ENCODE measurements around the gene FTCD. TPM values are rescaled to one million over a fixed set of nuclear protein-coding genes. Genes with fewer than 3 reads are reported as not detected.

Gene FTCD
- total and polyA plus RNA-seq, 9 of the 15 experiments (the other 6 are each of a cell fraction or from before 2014, with no cell fraction given), result 0.11 to 1.6 (median 0.67) TPM; not detected in 5

DNA sequence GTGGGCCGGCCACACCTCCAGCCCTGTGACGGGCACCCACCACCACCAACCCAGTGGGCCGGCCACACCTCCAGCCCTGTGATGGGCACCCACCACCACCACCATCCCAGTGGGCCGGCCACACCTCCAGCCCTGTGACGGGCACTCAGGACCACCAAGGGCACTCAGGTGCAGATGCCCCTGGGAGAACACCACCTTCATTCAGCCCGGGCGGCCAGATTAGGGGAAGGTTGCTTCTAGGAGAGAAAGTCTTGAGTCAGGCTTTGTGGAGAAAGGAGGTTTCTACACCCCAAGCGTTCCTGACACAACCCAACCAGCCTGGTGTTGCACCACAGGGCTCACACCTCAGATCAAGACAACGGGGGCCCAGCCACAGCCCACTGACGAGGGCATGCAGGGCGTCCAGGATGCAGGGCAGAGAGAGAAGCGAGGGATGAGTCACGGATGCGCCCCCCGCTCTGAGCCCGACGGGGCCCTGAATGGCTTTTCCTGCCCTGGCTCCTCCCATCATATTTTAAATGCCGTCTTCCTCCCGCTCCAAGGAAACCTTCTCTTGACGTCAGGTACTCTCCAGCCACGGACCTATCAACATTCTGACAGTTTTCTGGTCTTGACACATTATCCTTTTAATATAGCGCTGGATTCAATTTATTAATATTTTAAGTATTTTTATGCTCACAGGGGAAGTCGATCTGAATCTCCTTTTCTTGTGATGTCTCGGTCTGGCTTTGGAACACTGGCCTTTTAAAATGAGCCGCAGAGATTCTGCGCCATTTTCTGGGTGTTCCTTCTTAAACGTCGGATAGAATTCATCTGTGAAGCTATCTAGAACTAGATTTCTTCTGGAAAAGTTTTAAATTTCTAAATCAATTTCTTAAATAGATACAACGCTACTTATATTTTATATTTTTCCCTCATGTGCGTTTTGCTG, 29.5 kb upstream of the FTCD start (continued):
- TF ChIP-seq, protein P1, sequence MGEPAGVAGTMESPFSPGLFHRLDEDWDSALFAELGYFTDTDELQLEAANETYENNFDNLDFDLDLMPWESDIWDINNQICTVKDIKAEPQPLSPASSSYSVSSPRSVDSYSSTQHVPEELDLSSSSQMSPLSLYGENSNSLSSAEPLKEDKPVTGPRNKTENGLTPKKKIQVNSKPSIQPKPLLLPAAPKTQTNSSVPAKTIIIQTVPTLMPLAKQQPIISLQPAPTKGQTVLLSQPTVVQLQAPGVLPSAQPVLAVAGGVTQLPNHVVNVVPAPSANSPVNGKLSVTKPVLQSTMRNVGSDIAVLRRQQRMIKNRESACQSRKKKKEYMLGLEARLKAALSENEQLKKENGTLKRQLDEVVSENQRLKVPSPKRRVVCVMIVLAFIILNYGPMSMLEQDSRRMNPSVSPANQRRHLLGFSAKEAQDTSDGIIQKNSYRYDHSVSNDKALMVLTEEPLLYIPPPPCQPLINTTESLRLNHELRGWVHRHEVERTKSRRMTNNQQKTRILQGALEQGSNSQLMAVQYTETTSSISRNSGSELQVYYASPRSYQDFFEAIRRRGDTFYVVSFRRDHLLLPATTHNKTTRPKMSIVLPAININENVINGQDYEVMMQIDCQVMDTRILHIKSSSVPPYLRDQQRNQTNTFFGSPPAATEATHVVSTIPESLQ (CRISPR knock-in tag; IDR thresholded peaks at IDR 0.05), result no peak
- TF ChIP-seq, protein P2, sequence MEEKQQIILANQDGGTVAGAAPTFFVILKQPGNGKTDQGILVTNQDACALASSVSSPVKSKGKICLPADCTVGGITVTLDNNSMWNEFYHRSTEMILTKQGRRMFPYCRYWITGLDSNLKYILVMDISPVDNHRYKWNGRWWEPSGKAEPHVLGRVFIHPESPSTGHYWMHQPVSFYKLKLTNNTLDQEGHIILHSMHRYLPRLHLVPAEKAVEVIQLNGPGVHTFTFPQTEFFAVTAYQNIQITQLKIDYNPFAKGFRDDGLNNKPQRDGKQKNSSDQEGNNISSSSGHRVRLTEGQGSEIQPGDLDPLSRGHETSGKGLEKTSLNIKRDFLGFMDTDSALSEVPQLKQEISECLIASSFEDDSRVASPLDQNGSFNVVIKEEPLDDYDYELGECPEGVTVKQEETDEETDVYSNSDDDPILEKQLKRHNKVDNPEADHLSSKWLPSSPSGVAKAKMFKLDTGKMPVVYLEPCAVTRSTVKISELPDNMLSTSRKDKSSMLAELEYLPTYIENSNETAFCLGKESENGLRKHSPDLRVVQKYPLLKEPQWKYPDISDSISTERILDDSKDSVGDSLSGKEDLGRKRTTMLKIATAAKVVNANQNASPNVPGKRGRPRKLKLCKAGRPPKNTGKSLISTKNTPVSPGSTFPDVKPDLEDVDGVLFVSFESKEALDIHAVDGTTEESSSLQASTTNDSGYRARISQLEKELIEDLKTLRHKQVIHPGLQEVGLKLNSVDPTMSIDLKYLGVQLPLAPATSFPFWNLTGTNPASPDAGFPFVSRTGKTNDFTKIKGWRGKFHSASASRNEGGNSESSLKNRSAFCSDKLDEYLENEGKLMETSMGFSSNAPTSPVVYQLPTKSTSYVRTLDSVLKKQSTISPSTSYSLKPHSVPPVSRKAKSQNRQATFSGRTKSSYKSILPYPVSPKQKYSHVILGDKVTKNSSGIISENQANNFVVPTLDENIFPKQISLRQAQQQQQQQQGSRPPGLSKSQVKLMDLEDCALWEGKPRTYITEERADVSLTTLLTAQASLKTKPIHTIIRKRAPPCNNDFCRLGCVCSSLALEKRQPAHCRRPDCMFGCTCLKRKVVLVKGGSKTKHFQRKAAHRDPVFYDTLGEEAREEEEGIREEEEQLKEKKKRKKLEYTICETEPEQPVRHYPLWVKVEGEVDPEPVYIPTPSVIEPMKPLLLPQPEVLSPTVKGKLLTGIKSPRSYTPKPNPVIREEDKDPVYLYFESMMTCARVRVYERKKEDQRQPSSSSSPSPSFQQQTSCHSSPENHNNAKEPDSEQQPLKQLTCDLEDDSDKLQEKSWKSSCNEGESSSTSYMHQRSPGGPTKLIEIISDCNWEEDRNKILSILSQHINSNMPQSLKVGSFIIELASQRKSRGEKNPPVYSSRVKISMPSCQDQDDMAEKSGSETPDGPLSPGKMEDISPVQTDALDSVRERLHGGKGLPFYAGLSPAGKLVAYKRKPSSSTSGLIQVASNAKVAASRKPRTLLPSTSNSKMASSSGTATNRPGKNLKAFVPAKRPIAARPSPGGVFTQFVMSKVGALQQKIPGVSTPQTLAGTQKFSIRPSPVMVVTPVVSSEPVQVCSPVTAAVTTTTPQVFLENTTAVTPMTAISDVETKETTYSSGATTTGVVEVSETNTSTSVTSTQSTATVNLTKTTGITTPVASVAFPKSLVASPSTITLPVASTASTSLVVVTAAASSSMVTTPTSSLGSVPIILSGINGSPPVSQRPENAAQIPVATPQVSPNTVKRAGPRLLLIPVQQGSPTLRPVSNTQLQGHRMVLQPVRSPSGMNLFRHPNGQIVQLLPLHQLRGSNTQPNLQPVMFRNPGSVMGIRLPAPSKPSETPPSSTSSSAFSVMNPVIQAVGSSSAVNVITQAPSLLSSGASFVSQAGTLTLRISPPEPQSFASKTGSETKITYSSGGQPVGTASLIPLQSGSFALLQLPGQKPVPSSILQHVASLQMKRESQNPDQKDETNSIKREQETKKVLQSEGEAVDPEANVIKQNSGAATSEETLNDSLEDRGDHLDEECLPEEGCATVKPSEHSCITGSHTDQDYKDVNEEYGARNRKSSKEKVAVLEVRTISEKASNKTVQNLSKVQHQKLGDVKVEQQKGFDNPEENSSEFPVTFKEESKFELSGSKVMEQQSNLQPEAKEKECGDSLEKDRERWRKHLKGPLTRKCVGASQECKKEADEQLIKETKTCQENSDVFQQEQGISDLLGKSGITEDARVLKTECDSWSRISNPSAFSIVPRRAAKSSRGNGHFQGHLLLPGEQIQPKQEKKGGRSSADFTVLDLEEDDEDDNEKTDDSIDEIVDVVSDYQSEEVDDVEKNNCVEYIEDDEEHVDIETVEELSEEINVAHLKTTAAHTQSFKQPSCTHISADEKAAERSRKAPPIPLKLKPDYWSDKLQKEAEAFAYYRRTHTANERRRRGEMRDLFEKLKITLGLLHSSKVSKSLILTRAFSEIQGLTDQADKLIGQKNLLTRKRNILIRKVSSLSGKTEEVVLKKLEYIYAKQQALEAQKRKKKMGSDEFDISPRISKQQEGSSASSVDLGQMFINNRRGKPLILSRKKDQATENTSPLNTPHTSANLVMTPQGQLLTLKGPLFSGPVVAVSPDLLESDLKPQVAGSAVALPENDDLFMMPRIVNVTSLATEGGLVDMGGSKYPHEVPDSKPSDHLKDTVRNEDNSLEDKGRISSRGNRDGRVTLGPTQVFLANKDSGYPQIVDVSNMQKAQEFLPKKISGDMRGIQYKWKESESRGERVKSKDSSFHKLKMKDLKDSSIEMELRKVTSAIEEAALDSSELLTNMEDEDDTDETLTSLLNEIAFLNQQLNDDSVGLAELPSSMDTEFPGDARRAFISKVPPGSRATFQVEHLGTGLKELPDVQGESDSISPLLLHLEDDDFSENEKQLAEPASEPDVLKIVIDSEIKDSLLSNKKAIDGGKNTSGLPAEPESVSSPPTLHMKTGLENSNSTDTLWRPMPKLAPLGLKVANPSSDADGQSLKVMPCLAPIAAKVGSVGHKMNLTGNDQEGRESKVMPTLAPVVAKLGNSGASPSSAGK (IDR thresholded peaks at IDR 0.05), result no peak
- TF ChIP-seq, protein P3, sequence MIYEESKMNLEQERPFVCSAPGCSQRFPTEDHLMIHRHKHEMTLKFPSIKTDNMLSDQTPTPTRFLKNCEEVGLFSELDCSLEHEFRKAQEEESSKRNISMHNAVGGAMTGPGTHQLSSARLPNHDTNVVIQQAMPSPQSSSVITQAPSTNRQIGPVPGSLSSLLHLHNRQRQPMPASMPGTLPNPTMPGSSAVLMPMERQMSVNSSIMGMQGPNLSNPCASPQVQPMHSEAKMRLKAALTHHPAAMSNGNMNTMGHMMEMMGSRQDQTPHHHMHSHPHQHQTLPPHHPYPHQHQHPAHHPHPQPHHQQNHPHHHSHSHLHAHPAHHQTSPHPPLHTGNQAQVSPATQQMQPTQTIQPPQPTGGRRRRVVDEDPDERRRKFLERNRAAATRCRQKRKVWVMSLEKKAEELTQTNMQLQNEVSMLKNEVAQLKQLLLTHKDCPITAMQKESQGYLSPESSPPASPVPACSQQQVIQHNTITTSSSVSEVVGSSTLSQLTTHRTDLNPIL (CRISPR knock-in tag; IDR thresholded peaks at IDR 0.05), result no peak
- TF ChIP-seq TAF7 (tag; IDR thresholded peaks at IDR 0.05) (no peak), ZNF282 (CRISPR knock-in tag; IDR thresholded peaks at IDR 0.05) (no peak), TEAD2 (tag; IDR thresholded peaks at IDR 0.05) (no peak), RFX7 (CRISPR knock-in tag; IDR thresholded peaks at IDR 0.05) (no peak)
- TF ChIP-seq, protein P4, sequence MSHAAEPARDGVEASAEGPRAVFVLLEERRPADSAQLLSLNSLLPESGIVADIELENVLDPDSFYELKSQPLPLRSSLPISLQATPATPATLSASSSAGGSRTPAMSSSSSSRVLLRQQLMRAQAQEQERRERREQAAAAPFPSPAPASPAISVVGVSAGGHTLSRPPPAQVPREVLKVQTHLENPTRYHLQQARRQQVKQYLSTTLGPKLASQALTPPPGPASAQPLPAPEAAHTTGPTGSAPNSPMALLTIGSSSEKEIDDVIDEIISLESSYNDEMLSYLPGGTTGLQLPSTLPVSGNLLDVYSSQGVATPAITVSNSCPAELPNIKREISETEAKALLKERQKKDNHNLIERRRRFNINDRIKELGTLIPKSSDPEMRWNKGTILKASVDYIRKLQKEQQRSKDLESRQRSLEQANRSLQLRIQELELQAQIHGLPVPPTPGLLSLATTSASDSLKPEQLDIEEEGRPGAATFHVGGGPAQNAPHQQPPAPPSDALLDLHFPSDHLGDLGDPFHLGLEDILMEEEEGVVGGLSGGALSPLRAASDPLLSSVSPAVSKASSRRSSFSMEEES (CRISPR knock-in tag; IDR thresholded peaks at IDR 0.05), result no peak
